Measurements from ENCODE around the gene IPCEF1.

IPCEF1 gene

DNA sequence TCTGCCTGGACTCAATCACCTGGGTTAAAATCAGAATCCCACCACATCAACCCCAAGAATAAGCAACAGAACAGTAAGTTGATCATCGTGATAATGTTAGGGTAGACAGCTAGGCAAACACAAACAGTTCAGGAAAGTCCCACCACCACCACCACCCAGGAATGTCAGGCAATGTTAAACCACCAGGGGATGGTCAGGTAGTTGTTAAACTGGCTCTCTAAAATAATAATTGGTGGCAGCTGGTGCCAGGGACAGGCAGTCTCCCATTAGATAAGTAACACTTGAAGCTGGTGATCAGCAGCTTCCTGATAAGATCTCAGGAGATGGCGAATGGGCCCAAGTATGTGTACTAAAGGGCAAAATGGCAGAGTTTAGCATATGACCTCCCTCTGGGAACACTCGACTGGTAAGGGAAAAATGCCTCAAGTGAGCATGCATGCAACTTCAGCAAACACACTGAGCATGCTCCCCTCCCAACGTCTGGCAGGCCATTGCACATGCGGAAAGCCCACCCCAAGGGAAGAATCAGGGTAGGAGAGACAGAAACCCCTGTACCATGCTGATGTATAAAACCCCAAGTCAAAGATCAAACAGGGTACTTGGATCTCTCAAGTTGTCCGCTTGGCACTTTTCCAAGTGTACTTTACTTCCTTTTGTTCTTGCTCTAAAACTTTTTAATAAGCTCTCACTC is 66.6 kb downstream of the IPCEF1 start:
- DNase-seq = no peak

DNA sequence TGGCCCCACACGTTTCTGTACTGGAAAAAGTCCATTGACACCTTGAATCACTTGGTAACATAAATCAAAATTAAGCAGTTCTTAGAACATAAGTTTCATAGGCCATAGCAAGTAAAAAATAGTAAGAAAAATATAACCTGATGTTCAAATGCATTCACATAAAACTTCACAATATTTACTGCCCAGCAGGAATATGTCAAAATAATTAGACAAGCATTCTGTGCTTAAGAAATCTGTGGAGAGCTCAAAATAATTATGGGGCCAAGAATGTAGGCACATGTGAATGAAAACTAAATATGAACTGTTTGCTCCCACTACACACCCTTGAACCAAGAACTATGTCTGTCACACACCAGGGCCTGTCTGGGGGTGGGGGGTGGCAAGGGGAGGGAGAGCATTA is 70.8 kb downstream of the IPCEF1 start:
- DNase-seq = no peak

DNA sequence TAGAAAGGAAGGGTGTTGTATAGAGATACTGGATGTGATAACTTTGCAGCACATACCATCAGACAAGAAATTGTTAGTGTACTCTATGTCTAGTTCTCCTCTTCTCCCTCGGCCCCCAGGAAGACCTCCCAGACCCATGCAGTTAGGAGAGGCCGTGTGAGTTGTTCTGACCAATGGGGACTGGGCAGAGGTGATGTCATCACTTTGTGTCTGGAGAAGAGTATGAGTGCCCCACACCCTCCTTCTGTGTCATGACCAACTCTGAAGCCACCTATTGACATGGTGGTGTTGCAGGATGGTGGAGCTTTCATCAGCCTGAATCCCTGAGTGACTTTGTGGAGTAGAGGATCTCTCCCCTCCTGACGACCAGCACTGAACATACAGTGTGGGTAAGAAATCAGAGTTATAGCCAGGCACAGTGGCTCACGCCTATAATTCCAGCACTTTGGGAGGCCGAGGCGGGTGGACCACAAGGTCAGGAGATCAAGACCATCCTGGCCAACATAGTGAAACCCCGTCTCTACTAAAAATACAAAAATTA is 72.2 kb downstream of the IPCEF1 start:
- DNase-seq = no peak

DNA sequence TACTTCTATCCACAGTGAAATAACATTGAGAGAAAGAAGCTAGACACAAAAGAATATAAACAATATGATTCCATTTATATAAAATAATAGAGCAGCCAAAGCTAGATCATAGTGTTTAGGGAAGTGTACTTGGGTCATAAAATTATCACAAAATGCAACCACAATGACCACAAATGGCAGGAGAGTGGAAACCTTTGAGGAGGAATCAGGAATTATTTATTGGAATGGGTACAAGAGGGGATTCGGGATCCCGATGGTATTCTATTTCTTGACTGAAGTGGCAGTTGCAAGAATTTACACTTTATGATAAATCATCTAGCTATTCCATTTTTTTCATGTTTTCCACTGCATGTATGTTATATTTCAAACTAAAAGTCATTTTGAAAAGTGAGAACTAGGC is 76.1 kb downstream of the IPCEF1 start:
- DNase-seq = no peak

DNA sequence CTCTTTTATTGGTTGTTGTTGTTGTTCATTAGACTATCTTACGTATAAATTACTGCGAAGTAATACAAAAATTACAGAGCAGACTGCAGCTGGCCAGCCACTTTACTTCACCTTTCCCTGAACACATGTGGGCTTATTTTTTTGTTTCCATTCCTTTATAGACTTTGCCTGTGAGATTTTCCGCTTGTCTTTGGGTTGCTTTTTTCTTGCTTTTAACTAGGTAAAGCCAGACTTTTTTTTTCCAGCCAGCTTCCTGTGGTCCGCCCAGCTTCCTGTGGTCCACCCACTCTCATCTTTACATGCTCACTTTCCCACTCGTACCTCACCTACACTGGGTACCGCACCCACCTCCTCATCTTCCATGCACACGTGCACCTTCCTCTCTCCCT is 79.0 kb downstream of the IPCEF1 start:
- DNase-seq = no peak

DNA sequence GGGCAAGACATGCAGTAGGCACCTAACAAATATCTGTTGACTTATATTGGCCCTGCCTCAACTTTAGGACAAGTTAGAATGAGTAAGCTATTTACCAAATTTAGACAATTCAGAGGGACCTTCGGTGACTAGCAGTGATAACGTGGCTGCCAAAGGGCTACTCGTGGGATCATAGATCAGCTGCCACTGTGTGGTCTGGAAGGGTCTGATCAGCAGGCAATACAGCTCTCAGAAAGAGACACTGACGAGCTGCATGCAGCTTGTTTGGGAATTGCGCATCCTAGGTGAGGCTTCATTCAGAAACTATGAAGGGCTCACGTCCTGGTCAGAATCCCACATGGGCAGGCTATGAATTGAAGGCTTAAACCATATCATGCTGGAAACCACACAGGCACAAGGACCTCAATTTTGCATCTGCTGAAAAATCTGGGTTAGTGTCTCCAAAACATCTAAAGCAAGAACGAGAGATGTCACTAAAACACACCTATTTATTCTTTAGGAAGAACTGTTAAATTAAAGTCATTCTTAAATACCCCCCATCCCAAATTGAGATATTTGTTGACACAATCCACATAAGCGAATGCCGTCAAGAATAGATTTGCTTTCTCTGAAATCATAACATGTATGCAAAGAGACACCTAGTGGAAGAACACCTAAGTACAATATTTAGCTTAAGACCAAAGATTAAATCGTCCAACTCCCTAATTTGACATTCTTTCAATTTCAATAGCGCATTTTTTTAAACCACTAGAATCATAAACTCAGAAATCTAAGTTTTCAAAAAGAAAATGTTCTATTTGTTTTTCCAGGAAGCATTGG is 79.6 kb downstream of the IPCEF1 start:
- peak; percentile 34 for DNase-seq

DNA sequence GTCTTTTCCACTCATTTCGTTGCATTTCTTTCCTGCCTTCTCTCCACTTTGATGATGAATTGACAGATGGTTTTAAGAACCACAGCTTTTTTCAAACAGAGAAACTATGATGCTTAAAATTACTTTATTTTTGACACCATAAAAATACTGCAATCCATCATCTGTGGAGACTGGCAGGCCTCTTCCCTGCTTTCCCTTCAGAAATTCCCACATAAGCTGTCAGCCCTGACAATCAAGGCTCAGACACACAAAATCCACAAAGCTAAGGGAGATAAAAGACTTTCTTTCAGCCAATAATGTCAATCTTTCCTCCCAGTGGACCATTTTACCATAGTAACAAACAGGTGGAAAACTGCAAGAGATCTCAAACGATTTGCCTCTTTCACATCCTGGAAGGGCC is 82.4 kb downstream of the IPCEF1 start:
- no peak for DNase-seq

DNA sequence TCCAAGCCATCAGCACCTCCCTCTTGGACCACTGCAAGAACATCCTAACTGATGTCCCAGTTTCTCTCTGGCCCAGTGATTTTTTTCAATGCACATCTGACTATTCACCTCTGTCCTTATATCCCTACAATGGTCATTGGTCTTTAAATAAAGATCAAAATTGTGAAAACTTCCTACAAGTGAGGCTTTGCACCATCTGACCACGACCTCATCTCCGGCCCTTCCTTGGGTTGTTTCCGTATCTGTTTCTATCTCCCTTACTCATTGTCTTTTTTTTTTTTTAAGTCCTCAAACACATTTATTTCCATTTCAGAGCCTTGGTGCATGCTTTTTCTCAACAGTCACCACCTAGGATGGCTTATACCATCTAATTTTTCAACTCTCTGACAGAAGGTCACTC is 88.1 kb downstream of the IPCEF1 start:
- no peak for DNase-seq

DNA sequence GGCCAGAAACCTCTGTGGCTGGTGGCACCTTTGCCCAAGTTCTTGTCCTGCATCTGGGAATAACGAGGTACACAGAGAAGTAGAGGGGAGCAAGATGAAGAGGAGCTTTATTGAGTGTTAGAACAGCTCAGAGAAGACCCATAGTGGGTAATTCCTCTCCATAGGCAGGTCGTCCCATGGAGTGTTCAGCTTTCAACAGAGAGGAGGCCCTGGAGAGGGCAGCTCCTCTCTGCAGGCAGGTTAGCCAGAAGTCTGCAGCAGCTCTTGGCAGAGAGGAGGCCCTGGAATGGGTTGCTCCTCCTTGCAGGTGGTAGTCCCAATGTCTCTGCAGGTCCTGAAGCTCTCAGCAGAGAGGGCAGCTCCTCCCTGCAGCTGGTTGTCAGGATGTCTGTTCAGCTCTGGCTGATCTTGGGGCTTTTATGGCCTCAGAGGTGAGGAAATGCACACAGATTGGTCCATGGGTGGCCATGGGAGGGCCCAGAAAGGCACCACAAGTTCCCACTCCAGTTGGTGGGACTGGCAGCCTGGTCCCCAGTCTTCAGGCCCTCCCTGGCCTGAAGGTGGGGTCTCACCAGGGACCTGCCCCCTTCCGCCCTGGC is 89.0 kb downstream of the IPCEF1 start:
- DNase-seq = no peak

DNA sequence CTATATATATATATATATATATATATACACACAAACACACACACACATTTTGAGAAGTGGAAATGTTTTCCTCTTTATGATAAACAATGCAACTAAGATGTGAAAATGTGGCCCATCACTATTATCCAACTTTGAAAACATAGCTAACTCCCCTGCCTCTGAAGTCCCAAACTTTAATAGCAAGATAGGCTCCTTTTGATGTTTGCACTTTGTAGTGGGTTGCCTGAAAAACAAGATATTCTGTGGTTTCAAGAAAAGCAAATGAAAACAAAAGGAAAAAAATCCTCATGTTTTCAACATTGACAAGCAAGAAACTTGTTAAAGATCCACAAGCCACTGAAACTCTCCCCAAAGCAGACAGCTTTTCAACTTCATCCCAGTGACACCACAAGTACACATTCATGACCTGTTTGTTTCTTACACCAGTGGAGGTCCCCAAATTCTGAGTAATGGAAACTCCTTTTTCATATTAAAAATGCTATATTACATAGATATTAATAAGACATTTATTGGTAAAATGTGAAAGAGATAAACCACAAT is 90.0 kb downstream of the IPCEF1 start:
- no peak for DNase-seq

DNA sequence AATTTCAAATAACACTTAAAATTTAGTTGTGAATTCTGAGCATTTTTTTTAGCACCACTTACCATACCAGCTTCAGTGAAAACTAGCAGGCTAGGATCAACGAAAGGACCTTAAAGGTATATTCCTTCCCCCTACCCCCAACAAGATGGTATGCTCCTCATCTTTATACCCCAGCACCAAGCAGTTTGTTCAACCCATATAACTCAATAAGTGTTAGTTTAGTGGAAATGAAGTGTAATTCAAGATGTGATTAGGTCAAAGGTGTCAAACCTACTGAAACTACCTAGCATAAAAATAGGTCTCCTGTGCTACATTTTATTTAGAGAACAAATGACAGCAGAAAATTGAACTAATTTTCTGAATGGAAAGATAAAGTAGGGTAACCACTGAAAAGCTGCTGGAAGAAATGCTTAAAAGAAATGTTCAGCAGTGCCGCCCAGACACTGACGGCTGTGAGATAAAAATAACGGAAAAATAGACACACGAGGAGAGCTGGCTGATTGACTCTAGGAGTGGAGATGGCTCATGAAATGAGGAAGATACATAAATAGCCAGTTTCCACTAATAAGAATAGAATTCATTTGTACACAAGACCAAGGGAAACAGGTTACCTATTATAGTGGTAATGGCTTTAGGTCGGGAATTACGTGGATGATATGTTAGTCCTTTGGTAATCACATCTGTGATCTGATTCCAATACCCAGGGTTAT is 94.8 kb downstream of the IPCEF1 start:
- DNase-seq = no peak

DNA sequence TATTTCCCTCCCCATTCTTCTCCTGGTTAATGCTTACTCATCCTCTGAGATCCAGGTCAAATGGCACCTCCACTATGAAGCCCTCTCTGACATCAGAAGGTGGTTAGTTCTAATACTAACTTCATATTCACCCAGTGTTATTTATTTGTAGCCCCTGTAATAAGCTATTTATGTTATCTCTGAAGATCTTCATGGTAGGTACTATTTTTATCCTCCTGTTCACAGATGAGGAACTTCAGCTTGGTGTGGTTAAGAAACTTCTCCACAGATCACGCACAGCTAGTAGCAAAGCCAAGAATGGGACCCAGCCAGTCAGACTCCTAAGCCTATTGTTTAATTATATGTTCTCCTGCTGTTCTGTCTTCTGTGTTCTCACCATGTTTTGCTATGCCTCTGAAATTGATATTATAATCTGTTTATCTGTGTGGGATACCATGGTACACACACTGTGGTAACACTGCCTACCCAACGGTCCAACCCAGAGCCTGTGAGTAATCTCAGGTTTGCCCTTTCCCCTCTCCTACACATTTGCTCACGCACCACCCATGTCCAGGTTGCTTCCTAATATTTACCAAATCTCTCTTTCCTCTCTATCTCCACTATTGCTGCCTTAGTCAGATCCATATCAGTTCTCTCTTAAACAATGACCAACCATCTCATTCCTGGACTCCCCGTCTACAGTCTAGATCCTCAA is 98.4 kb downstream of the IPCEF1 start:
- DNase-seq = no peak

DNA sequence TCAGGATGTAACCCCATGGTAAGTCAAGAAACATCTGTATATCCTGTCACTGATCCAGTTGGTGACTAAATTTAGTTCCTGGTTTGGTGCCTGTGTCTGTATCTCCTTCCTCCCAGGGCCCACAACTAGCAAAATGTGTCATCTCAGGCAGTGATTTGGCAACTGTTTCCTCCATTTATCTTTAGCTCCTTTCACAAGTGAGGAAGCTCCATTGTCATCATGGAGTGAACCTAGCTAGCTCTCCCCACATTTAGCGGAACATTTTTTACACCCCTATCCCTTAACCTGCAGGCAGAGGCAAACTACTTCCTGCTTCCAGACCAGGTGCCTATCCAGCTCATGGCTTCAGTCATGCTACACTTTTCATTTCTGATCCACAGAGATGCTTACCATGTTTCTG is 99.5 kb downstream of the IPCEF1 start:
- DNase-seq = no peak

DNA sequence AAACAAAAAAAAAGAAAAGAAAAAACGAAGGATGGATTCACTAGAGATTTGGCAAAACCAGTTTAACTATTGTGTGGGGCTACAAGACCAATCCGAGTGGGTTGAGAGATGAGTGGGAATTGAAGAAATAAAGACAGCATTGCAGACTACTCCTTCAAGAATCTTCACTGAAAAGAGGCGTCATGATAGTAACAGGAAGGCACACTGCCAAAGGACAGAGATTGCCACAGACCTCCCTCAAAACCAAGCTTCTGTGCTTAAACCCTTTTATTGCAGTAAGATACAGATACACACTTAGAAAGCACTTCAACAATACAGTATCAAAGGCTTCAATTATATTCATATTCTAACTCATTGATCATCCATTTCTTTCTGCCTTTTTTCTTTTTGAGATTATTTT is 103.9 kb downstream of the IPCEF1 start:
- no peak for DNase-seq

DNA sequence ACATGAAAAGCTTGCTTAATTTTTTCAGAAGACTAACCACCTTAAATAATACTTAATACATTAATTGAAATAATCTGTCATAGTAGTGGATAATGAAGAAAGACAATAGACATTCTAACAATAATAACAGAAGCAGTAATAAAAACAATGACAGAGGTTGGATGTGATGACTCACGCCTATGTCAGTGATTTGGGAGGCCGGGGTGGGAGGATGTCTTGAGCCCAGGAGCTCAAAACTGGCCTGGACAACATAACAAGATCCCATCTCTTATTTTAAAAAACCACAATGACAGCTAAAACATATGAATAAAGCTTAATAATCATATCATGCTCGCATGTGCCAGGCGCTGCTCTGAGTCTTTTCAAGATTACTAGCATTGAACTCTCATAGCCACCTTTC is 105.5 kb downstream of the IPCEF1 start:
- peak; percentile 8 for DNase-seq

DNA sequence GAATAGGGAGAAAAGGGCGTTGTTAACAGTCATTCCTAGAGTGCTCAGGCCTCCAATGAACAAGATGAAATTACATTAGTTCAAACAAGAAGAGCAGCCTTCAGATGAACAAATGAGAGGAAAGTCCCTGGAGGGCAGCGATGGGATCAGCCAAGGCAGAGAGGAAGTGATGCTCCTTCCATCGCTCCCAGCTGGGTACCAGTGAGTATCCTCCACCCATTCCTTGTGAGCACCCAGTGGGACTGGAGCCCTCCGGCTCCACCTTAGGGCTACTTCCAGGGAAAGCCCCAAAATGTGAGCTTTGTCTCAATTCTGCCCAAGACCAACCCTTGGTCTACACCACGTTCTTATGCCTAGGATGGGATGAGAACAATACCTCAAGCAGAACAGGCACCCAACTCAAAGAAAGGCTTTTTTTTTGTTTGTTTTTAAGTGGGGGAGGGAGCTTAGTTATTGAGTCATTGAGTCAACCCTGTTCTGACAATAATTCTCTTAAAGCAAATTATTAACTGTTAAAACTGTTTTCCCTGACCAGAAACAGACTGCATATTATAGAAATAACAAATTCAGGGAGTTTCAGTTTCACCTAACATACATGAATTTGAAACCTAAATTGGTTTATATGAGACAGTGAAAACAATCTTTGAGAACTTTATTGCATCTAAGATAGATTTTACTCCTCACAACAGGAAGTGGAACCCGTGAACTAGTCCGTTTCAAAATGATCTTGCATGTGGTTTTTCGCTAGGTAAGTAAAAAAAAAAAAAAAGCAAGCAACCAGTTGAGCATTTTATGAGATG is 106.9 kb downstream of the IPCEF1 start:
- no peak for DNase-seq

DNA sequence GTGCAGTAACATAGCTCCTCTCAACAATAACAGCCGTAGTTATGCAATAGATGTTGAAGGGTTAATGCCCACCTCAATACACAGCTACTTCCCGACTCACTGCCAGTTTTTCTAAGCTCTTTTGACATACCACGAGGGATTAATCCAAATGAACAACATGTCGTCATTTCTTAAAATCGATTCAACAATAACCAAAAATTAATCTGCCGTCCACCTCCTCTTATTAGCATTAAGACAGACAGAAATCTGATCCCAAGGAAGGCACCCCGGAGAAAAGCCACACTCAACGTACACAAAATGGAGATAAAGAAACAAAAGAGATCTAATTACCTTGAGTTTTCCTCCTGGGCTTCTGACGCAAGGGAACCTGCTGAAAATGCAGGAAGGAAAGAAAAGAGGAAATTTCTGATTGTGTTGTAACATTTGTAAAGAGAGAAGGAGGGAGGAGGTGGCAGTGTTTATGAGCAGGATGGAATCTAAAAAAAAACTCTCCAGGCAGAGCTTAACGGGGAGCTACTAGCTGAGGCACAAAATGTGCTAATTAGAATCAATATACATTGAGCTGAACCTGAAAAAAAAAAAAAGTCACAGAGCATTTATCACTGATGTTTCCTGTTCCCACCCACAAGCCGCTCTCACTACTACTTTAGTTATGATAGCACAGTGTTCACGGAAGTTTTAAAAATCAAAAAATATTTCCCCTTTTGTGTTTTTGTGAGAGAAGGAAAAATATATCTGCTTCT is 109.3 kb downstream of the IPCEF1 start:
- DNase-seq = no peak

DNA sequence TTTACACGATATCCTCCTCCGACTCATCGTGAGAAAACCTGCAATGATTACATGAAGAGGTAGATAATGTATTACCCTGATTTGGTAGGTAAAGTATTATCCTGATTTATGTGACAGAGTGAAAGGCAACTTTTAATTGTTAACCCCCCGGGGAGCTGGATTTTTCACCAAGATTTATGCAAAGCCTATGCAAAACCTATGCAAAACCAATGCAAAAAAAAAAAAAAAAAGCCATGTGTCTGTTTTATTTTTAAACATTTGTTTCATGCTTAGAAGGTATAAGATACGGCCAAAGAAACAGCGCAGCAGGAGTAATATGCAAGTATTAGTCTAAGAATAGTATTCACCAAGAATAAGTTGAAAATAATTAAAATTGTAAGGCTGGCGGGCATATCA is 109.9 kb downstream of the IPCEF1 start:
- no peak for DNase-seq

DNA sequence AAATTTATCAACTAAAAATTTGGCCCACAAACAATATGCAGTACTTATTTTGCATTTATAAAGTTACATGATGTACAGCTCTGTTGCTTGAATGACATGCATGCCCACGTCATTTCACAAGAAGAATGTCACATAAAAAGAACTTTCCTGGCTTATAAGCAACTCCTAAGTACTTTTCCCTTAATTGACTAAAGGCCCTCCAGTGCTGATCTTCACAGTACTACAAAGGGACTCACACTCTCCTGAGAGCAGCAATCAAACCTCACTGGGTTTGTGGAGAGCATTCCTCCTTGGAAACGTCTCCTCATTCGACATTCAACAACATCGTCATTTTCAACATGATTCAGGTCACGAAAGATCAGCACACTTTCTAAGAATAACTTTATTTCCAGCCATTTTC is 111.1 kb downstream of the IPCEF1 start:
- DNase-seq = no peak

All from fibroblast of skin of right biceps (primary cell).